ENCODE measurements around the gene PRKAG2.

- no peak for TF ChIP-seq EZH2phosphoT487 (IDR thresholded peaks at IDR 0.05; ENCODE audit: borderline replicate concordance, low read length)
- no peak for TF ChIP-seq CTCF (IDR thresholded peaks at IDR 0.05; ENCODE audit: low read depth, low read length, poor library complexity, severe bottlenecking)
These were observed 60.2 kb downstream of the PRKAG2 start for GRCh38 chr7:151816562-151817314.

Measured in DOHH2 (cell line).